ENCODE data around the gene PEMT.

Gene PEMT

GRCh38 chr17:17564896-17565295, 26.6 kb downstream of the PEMT start:
- no peak overlapping the region for H3K4me3 ChIP-seq (ENCODE audit: low read depth, low read length)
- no peak for TF ChIP-seq CTCF (IDR thresholded peaks at IDR 0.05; ENCODE audit: control insufficient read depth, extremely low read depth, insufficient read depth)

GRCh38 chr17:17564323-17564722, 27.2 kb downstream of the PEMT start:
- H3K4me3 ChIP-seq (ENCODE audit: low read depth, low read length): no peak overlapping the region
- TF ChIP-seq CTCF (IDR thresholded peaks at IDR 0.05; ENCODE audit: control insufficient read depth, extremely low read depth, insufficient read depth): no peak
- no peak for DNase-seq (ENCODE audit: low read depth)

More at GRCh38 chr17:17564896-17565295, 26.6 kb downstream of the PEMT start:
- DNase-seq (ENCODE audit: low read depth): no peak

- no peak for TF ChIP-seq CTCF (IDR thresholded peaks at IDR 0.05; ENCODE audit: control insufficient read depth, extremely low read depth, insufficient read depth)
- DNase-seq (ENCODE audit: low read depth): no peak
- H3K4me3 ChIP-seq (ENCODE audit: low read depth, low read length): no peak overlapping the region
Measured at GRCh38 chr17:17563530-17563929, 28.0 kb downstream of the PEMT start.

GRCh38 chr17:17562146-17562511, 29.4 kb downstream of the PEMT start:
- no peak for TF ChIP-seq CTCF (IDR thresholded peaks at IDR 0.05; ENCODE audit: control insufficient read depth, extremely low read depth, insufficient read depth)
- DNase-seq (ENCODE audit: low read depth): no peak
- peak overlapping the region; percentile 25; the same call in 1 of the 2 replicates for H3K4me3 ChIP-seq (ENCODE audit: low read depth, low read length)

GRCh38 chr17:17561408-17562145, 29.9 kb downstream of the PEMT start:
- TF ChIP-seq CTCF (IDR thresholded peaks at IDR 0.05; ENCODE audit: control insufficient read depth, extremely low read depth, insufficient read depth): no peak
- peak overlapping the region; percentile 25; the same call in 1 of the 2 replicates for H3K4me3 ChIP-seq (ENCODE audit: low read depth, low read length)
- peak; percentile 92 for DNase-seq (ENCODE audit: low read depth)

- TF ChIP-seq CTCF (IDR thresholded peaks at IDR 0.05; ENCODE audit: control insufficient read depth, extremely low read depth, insufficient read depth): no peak
- no peak overlapping the region for H3K4me3 ChIP-seq (ENCODE audit: low read depth, low read length)
Measured at GRCh38 chr17:17560975-17561374, 30.5 kb downstream of the PEMT start.

GRCh38 chr17:17560167-17560566, 31.3 kb downstream of the PEMT start:
- no peak for TF ChIP-seq CTCF (IDR thresholded peaks at IDR 0.05; ENCODE audit: control insufficient read depth, extremely low read depth, insufficient read depth)
- H3K4me3 ChIP-seq (ENCODE audit: low read depth, low read length): no peak overlapping the region
- no peak for DNase-seq (ENCODE audit: low read depth)

More at GRCh38 chr17:17560975-17561374, 30.5 kb downstream of the PEMT start:
- no peak for DNase-seq (ENCODE audit: low read depth)
